ENCODE results near the gene JAZF1.
A peak's percentile ranks its signal among the peaks of the same experiment; 100 is the strongest.

DNA sequence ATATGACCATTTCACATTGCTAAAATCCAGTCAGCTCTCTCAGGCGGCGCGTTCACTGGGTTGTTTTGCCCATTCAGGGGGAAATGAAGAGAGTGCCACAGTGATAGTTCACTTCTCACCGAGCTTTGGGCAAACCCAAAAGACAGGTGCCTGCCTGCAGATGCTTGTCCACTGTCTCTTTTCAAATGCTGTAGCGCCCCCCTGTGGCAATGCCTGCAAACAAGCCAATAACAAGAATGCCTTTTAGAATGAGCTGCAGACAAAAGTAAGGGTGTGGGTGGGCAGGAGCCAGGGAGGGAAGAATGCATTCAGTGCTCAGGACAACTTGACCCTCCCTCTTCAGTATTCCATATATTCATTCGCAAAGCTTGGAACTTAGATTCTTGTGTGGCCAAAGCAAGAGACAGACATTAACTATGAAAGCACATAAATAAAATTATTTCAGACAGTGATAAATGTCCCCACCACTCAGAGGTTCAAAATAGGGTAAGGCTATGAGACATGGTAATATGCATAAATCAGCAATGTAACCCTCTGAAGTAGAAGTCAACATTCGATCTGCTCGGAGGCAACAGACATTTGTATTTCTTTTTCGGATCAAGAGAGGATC, 86.9 kb downstream of the JAZF1 start:
- TF ChIP-seq, protein P1, sequence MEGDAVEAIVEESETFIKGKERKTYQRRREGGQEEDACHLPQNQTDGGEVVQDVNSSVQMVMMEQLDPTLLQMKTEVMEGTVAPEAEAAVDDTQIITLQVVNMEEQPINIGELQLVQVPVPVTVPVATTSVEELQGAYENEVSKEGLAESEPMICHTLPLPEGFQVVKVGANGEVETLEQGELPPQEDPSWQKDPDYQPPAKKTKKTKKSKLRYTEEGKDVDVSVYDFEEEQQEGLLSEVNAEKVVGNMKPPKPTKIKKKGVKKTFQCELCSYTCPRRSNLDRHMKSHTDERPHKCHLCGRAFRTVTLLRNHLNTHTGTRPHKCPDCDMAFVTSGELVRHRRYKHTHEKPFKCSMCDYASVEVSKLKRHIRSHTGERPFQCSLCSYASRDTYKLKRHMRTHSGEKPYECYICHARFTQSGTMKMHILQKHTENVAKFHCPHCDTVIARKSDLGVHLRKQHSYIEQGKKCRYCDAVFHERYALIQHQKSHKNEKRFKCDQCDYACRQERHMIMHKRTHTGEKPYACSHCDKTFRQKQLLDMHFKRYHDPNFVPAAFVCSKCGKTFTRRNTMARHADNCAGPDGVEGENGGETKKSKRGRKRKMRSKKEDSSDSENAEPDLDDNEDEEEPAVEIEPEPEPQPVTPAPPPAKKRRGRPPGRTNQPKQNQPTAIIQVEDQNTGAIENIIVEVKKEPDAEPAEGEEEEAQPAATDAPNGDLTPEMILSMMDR (IDR thresholded peaks at IDR 0.05; ENCODE audit: insufficient read depth, low read length, poor library complexity, severe bottlenecking): peak; percentile 92
- no peak for TF ChIP-seq EZH2phosphoT487 (conservative IDR thresholded peaks at IDR 0.05; ENCODE audit: low read length)

Measured in SU-DHL-6 (cell line).